HG03469 (cell line): ENCODE measurements around the gene EHD1.
A peak's percentile ranks its signal among the peaks of the same experiment; 100 is the strongest.

Experiments used
- ATAC-seq: cut with Tn5 transposase; IDR thresholded peaks from one replicate; pipeline ENCODE4 v1.9.1; 2021; ENCODE audit warnings: mild to moderate bottlenecking, moderate library complexity, moderate number of reproducible peaks; ENCODE audit not compliant: unreplicated experiment

The EHD1 gene

DNA sequence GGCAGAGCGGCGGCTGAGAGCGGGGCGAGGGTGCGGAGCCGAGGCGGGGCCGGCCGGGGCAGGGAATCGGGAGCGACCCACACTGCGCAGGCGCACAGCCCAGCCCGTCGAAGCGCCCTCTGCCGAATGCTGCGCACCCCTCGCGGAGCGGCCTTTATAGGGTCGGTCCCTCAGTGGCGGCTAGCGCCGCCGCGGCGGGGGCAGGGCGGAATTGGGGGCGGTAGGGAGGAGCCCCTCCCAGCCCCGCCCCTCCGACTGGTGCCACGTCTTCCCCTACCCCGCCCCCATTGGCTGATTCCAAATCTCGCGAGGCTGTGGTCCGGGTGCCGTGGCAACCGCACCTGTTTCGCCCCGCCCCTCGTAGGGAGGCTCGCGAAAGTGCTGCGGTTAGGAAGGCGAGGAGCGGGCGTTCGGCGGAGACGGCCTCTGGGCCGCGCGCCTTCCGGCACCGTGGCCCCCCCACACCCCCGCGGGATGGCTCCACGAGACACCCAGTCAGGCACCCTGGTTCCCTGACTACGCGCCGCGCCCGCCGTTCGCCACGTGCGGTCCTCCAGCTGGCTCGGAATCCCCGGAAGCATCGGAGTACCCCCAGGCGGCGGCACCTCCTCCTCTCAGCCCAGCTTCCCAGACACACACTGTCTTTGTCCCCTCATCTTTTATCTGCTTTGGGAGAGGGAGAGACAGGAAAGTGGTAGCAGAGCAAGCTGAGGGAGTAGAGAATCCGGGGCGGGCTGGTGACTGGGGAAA lies at the start of gene EHD1:
Gene EHD1, minus strand, starts transcription at position 128 of the 750 bp plus-strand sequence. CDS start 157 bp downstream, outside the sequence.
- ATAC-seq = peak; percentile 55

DNA sequence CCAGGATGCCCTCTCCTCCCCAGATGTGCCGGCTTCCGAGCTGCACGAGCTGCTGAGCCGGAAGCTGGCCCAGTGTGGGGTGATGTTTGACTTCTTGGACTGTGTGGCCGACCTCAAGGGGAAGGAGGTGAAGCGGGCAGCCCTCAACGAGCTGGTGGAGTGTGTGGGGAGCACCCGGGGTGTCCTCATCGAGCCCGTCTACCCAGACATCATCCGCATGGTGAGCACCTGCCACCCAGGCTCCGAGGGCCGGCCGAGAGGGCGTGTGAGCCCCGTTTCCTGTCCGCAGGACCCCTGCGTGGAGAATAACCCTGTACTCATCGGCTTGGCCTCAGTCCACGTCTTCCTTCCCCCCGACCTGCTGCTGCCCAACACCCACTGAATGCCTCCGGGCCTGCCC lies 48.3 kb upstream of the EHD1 start:
- no peak for ATAC-seq

DNA sequence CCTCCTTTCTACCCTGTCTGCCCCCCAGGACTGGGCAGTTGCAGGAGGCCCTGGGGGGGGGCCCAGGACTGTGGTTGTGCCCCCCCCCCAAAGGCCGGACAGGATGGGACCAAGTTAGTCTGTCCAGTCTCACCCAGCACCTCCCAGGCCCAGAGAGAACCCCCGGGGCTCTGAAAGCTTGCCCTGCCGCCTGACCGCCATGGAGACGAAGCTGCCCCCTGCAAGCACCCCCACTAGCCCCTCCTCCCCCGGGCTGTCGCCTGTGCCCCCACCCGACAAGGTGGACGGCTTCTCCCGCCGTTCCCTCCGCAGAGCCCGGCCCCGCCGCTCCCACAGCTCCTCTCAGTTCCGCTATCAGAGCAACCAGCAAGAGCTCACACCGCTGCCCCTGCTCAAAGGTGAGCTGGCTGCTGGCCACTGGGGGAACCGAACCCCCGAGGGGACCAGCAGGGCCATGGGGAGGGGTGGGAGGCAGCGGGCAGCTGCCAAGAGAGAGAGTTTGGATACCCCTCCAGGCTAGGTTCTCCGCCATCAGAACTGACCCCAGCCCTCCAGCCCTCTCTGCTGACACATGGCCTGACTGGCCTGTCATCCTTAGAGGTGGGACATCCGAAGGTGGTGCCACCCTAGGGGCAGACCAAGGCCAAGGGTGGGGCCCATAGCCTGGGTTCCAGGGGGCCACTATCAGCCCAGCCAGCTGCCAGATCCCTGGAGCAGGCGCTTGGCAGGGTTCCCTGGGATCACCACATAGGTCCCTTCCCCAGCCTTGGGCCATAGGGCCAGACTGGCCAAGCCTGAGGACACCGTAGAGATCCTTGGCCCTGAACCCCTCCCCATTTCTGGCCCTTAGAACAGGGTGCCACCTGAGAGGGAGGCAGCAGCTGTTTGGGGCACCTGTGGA lies 47.4 kb upstream of the EHD1 start:
- ATAC-seq = no peak

DNA sequence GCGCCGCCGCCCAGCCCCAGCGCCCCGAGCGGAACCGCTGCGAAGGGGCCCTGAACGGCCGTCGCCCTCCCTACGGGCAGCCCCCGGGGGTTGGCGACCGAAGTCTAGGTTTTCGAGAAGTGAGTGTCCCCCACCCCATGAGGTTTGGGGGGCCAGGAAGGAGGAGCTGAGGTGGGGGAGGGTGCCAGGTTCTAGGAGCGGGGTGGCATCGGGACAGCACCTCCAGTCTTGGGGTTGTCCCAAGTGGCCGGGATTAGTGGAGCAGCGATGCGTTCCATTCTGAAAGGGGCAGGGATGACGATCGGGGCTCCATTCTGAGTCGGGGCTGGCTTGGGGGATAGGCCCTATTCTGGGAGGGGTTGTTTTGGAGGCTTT lies 46.5 kb upstream of the EHD1 start:
- ATAC-seq = peak; percentile 15

DNA sequence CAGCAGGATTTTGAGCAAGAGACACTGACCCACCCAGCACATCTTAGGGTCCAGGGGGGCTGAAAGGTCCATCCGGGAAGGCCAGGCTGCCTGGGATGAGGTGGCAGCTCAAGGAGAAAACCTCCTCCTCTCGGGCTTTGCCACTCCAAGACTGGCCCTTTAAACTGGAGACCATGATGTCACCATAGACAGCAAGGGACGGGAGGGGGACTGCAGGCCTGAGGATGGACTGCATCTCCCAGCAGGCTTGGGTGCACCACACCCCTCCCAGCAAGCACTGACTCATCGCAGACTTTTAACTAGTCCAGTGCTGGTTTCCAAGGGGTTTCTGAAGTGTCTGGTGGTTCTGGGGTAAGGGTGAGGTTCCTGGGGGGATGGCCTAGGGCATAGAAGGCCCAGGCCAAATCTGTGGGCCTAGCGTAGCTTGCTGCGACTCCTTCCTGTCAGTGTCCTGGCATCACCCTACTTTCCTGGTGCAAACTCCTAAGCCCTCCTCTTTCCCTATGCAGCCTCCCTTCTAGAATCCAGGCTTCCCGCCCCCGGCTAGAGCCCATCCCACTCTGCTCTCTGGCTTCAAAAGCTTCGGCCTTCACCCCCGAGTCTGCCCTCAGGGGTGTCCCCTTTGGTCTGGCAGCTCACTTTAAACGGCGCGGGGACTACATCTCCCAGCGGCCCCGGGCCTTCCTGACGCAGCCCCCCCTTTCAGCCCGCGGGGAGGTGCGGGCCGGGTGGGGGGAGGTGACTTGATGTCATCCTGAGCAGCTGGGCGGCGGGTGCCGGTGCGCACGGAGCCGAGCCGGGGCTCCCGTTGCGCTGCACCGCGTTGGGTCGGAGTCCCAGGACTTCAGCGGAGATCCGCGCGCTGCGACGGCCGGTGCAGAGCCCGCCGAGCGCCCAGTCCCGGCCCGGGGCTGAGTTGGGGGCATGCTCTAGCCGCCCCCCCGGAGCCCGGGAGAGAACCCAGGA lies 45.8 kb upstream of the EHD1 start, which contains the start of gene PPP2R5B:
Gene PPP2R5B, plus strand, starts transcription at position 746 of the 966 bp plus-strand sequence. CDS start 1,046 bp downstream, outside the sequence.
- peak; percentile 44 for ATAC-seq

DNA sequence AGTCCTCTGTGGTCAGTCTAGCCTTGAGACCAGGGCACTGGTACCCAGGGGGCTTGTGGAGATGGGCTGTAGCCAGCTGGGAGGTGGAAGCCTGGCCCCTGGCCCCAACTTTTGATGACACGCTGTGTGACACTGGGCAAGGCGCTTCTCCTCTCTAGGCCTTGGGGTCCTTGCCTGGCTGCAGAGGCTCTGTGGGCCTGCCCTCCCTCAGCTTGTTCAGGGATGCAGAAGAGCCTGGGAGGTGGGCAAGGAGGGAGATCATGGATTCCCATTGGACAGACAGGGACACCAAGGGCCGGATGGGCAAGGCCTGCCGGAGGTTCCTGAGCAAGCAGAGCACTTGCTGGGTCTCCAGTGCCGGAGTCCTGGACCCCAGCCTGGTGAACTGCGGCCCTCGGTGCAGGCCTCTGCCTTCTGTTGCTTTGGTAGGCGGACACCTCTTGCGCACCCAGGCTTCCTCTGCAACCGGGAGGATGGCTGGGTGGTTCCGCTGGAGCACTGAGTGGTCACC lies 44.8 kb upstream of the EHD1 start:
- no peak for ATAC-seq

DNA sequence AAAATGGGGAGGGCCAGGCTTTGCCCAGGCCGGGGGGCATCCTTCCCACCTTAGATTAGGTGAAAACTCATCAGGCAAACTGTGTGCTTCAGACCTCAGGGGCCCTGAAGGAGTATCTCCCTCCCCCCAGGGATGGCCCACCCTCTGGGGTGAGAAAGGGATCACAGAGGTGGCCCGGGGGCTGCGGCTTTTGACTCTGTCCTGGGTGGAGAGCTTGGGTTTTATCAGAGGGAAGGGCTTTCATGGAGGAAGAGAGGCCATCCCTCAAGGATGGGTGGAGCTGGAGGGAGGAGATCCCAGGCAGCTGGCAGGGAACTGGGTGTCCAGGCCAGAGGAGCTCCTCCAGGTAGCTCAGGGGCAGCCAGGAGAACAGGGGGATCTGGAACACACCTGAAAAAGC lies 43.0 kb upstream of the EHD1 start:
- ATAC-seq = no peak

DNA sequence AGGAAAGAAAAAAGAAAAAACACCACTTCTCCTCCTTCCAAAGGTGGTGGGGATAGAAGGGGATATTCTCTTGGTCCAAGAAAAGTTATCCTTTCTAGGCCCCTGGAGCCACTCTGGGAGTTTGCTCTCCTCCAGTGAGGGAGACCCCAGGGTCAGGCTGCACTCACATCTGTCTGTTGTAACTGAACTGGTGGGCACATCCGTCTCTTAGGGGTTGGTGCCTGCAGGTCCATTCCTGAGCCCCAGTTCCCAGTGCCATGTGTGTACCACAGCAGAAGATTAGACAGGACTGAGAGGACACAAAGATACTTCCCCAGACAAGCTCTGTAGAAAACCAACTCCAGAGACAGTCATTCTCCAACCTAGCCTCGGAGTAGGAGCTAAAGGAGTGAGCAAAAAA lies 41.7 kb upstream of the EHD1 start:
- ATAC-seq = no peak

DNA sequence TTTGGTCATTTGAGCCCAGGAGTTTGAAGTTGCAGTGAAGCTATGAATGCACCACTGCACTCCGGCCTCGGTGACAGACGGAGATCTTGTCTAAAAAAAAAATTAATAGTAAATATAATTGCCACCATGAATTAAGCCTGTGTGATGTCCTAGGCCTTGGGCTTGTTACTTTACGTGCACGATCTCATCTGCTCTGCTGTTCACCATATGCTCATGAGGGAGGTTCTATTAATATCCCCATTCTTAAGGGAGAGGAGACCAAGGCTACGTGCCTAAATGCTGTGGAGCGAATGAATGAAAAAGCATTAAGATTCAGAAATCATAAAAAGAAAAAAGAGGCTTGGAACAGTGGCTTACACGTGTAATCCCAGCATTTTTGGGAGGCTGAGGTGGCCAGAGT lies 41.2 kb upstream of the EHD1 start:
- ATAC-seq = no peak

DNA sequence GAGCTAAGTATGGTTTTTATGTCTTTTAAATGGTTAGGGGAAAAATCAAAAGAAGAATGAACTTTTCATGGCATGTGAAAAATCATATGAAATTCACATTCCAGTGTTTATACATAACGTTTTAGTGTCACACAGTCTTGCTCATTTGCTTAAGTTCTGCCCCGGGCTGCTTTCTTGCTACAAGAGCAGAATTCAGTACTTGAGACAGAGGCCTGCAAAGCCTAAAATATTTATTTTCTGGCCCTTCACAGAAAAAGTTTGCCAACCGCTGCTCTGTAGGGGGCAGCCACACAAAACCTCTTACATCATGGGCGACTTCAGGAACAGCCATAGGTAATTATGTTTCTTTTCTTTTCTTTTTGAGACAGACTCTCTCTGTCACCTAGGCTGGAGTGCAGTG lies 39.6 kb upstream of the EHD1 start:
- ATAC-seq = no peak

DNA sequence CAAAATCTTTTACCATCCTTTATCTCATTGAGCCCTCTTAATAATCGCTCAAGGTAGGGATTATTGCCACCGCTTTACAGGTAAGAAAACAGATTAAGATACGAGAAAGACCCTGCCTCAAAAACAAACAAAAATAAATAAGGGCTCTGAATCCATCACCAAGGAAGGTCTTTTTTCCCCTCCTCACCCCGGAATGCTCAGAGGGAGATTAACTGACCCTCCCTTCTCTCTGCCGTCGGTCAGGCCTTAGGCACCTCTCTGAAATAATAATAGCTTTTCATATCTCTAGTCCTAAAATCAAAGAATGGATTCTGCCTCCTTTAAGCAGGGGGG lies 39.2 kb upstream of the EHD1 start:
- no peak for ATAC-seq

DNA sequence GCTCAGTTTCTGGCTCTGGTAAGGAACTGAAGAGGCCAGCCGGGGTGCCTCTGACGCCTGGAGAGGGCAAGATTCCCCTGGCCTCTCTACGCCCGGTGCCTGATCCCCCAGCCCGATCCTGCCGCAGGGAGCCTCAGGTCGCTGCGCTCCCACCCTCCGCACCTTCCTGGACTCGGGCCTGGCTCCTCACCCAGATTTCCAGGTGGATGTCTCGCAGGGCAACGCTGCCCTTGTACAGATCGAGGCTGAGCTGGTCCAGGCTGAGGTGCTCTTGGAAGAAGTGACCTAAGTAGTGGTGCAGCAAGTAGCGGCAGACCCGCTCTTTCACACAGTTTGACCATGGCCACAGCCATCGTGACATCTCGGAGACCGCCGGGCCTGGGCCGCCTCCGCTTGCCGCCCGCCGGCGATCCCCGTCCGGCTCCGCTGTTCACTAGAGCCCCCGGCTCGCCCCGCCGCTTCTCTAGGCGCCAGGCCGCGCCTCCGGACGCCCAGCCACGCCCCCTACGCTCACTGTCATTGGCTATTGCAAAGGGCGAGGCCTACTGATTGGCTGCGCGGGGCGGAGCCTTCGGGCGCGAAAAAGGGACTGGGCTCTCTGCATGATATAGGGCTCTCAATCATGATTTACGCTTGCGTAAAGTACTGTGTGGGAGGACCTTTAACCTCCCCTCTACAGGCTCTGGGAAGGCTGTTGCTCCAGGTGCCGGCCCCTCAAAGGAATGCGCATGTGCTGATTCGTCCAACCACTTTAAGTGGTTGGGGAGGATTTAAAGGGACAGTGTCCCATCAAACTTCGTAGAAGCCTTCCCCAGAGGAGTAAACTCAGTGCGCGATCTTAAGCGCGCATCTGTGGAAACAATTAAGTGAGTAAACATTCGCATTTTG lies 38.6 kb upstream of the EHD1 start, which contains the start of gene ATG2A:
Gene ATG2A, minus strand, starts transcription at position 435 of the 888 bp plus-strand sequence. Its CDS starts 74 bp downstream, at position 361.
- peak; percentile 82 for ATAC-seq

DNA sequence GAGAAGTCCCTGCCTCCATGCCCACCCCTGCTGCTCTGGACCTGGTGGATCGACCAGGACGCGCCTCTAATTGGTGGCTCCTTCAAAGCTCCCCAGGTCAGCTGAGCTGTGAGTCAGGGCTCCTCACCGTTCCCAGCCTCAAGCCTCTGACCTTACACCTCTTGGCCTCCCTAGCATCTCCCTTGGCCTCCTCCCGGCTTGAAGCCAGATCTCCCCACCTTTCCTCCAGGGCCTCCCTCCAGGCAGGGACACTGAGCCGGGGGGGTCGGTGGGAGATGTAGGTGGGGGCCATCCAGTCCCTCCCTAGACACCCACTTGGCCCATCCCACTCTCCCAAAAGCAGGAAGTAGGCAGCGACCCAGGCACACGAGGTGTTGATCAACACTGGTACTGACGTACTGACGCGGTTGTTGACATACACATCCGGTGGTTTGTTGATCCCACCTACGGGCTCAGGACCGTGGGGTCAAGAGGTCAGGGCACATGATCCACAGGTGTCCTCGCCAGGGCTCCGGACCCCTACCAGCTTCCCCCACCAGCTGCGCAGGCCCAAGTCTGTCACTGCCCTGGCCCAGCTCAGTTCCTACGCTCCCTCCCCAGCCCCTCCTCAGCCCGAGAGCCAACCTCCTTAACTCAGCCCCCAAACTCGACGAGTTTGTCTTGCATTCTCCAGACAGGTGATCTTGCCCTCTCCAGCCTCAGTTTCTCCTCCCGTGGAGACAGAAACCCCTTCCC lies 37.8 kb upstream of the EHD1 start:
- no peak for ATAC-seq

DNA sequence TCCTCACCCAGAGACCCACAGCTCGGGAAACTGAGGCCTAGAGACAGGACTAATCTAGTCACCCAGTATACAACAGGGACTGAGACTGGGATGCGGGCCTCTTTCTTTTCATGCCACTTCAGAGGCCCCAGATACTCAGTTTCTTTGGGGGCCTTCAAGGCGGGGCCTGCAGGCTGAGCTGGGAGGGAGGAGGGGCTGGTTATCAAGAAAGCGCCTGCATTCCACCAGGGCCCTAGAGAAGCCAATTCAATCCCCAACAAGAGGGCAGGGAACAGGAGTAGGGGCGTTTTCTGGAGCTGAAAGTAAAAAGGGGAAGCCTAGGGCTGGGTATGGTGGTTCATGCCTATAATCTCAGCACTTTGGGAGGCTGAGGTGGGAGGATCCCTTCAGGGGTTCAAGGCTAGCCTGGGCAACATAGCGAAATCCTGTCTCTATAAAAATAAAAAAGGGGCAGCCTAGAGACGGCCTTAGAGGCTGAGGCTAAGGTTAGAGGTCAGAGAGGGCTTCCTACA lies 37.0 kb upstream of the EHD1 start:
- no peak for ATAC-seq

DNA sequence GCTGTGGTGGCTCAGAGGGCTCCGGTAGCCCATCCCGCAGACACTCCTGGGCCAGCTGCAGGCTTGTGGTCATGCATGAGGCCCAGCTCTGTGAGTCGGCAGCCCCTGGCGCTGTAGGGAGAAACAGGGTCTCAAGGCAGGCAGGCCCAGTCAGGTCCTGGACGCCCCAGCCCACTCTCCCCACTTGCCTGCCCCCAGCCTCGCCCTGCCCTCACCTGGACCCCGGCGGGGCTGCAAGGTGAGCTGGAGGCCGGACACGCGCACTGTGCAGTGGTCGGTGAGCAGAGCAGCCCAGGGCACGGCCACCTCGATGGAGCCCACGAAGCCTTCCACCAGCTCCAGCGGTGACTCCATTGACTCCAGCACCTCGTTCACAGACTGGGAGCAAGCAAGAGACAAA lies 35.7 kb upstream of the EHD1 start:
- ATAC-seq = no peak

DNA sequence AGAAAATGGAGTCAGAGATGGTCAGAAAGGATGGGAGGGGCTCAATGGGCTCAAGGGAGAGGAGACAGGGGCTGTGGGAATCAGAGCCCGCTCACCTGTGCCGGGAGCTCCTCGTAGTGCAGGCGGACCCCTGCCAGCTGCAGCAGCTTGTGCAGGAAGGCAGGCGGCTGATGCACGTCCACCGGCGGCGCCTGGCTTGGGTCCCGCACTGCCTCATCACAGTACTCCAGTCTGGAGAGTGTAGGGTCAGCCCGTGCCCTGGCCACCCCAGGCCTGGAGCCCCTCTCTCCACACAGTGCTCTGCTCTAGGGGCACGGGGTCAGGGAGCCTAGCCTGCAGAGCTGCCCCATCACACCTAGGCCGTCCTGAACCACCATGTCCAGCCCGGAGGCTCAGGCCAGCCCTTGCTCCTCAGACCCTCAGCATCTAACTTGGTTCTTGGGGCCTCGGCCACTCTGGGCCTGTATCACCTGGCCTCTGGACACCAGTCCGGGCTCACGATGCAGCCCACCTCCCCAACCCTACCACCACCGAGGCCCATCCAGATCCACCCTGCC lies 34.8 kb upstream of the EHD1 start:
- ATAC-seq = no peak

DNA sequence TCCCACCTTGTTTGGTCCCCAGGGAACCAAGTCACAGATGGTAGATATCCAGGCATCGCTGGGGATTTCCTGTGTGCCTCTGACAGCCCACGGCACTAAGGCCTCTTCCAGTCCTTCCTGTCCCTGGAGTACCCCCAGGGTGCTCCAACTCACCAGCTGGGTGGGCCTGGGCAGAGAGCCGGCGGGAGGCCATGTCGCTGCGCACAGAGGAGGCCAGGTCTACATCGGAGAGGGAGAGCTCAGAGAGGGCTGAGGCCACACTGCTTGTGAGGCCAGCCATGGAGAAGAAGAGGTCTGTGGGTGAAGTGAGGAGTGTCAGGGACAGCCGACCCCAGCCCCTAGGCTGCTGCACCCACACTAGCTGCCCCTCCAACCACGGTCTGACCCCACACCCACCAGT lies 33.3 kb upstream of the EHD1 start:
- ATAC-seq = no peak

DNA sequence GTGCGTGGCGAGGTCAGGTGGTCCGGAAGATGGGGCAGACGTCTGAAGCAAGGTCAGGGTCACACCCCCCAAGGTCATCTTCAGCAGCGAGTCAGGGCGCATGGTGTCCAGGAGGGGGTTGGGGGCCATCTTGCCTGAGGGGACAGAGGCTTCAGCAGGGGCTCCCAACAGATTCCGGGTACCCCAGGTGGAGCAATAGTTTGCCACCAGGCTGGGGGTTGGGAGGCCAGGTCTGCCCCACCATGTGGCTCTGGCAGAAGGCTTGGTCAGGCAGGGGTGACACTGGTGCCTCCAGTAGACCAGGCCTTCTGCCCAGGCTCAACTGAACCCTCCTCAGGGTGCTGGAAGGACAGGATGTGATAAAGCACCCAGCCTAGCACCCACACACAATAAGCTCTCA lies 32.7 kb upstream of the EHD1 start:
- no peak for ATAC-seq
